Left lung (tissue), 10 donors: ENCODE results near the gene MMS19. TPM values are rescaled to one million over a fixed set of nuclear protein-coding genes. Genes with fewer than 3 reads are reported as not detected.

Experiments used
- ATAC-seq: fragments of 200-7000 bp; cut with Tn5 transposase; one replicate; pipeline ENCODE4 v1.9.1; 2020; ENCODE audit warnings: moderate library complexity
- DNase-seq, 4 donors: peaks; one replicate each; pipeline ENCODE4 v3.0.0-alpha.2; 2013 to 2020
- H3K27ac ChIP-seq, 2 donors: fragments of 200-600 bp; sonication (generic) in 1 of 2; one replicate each; pipeline versions ENCODE4 v1.5.0 to v1.8.0; 2020 to 2021
- H3K27me3 ChIP-seq, 2 donors: fragments of 200-600 bp; sonication (generic) in 1 of 2; one replicate each; pipeline versions ENCODE4 v1.5.0 to v1.8.0; 2020 to 2021
- H3K36me3 ChIP-seq, 2 donors: fragments of 200-600 bp; sonication (generic) in 1 of 2; one replicate each; pipeline versions ENCODE4 v1.5.0 to v1.8.0; 2020 to 2021
- H3K4me1 ChIP-seq, 2 donors: fragments of 200-600 bp; one replicate each; pipeline ENCODE4 v1.8.0; 2021
- H3K4me3 ChIP-seq, 2 donors: fragments of 200-600 bp; sonication (generic) in 1 of 2; one replicate each; pipeline versions ENCODE4 v1.5.0 to v1.8.0; 2020 to 2021; ENCODE audit warnings: mild to moderate bottlenecking in 1 of 2
- H3K9me3 ChIP-seq, 2 donors: fragments of 200-600 bp; sonication (generic) in 1 of 2; one replicate each; pipeline versions ENCODE4 v1.5.0 to v1.8.0; 2020 to 2021
- intact Hi-C, 2 donors: fragments of 100-400 bp; cut with DNase I; formaldehyde crosslinking; loops; one replicate each; pipeline versions ENCODE4 v1.11.2 to v1.14.2; 2022
- polyA plus RNA-seq, 6 donors: library from polyadenylated mRNA; unstranded; fragments of 120-200 nt; gene quantifications; one replicate each; pipeline ENCODE4 v1.2.1, GENCODE V29; 2013; ENCODE audit not compliant: insufficient read length in 6 of 6
- total RNA-seq, 2 donors: library from RNA; stranded (reverse); fragmentation: NEBNext Ultra II Directional; extraction: Animal tissue kit (Norgen Biotek cat#: 25700); gene quantifications; one replicate each; pipeline ENCODE4 v1.2.1, GENCODE V29; 2021
- TF ChIP-seq, protein P1 (sequence below), 2 donors: fragments of 200-600 bp; sonication (generic) in 1 of 2; IDR thresholded peaks; one replicate each; pipeline versions ENCODE4 v1.5.0 to v1.8.0; 2021; ENCODE audit warnings: antibody characterized with exemption in 2 of 2
- donor health status: DM: no; HTN: yes; CAD: no.
- donor health status: DM: no; HTN: no; CAD: no.

The MMS19 gene
- total and polyA plus RNA-seq, 8 donors = 60.1 to 113 (median 97.4) TPM

DNA sequence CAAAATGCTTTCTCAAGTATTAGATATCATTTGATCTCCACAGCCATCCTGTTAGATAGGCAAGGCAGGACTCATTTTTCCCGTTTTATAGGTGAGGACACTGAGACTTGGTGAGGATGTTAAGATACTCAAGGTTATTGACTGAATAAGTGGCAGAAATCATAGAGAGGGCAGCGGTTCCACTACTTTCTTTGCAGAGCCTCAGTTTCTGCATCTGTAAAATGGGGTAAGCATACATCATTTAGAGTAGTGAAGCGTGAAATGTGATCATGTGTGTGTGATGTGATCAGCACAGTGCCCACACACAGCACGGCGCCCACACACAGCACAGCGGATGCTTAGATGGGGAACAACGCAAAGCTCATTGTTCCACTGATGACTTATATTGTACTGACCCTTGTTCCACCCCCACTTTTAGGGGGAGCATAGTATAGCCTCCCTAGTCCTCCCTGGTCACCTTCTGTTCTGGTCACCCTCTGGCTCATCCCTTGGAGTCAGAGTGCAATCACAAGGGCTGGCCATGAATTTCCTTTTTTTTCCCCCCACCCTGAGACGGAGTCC lies 11.0 kb upstream of the MMS19 start:
- Histone ChIP-seq H3K9me3 (no peaks in the 10 kb centered on the region), H3K36me3 (no peaks in the 10 kb centered on the region), H3K4me1 (peaks cover 4 to 11% of the 10 kb centered on the region in 2 donors), H3K4me3 (no peak overlapping the region), H3K27me3 (no peaks in the 10 kb centered on the region), H3K27ac (no peak overlapping the region)
- DNase-seq (no peak), ATAC-seq (no peak)
- TF ChIP-seq, protein P1, sequence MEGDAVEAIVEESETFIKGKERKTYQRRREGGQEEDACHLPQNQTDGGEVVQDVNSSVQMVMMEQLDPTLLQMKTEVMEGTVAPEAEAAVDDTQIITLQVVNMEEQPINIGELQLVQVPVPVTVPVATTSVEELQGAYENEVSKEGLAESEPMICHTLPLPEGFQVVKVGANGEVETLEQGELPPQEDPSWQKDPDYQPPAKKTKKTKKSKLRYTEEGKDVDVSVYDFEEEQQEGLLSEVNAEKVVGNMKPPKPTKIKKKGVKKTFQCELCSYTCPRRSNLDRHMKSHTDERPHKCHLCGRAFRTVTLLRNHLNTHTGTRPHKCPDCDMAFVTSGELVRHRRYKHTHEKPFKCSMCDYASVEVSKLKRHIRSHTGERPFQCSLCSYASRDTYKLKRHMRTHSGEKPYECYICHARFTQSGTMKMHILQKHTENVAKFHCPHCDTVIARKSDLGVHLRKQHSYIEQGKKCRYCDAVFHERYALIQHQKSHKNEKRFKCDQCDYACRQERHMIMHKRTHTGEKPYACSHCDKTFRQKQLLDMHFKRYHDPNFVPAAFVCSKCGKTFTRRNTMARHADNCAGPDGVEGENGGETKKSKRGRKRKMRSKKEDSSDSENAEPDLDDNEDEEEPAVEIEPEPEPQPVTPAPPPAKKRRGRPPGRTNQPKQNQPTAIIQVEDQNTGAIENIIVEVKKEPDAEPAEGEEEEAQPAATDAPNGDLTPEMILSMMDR (IDR thresholded peaks at IDR 0.05) = no peak
- intact Hi-C loops = no loop called here

DNA sequence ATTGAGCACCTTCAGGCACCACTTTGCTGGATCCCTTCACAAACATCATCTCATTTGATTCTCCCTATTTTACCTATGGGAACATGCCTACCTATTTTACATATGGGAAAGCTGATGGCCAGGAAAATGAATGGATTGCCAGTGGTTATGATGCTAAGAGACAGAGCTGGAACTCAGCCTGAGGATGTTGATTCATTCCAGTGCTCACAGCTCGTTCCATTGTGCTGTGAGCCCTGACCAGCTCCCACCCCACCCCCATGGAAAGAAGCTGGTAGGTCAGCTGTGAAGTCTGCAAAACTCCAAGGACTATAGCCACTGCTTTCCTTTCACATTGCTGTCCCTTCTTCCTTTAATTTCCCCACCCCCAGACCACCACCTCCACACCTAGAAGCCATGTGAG lies 10.1 kb upstream of the MMS19 start:
- TF ChIP-seq, protein P1 (IDR thresholded peaks at IDR 0.05) = no peak
- ATAC-seq (peak; percentile 20), DNase-seq (no peak)
- Histone ChIP-seq H3K4me1 (peaks cover 4 to 11% of the 10 kb centered on the region in 2 donors), H3K4me3 (no peak overlapping the region), H3K27ac (no peak overlapping the region), H3K9me3 (no peaks in the 10 kb centered on the region), H3K36me3 (no peaks in the 10 kb centered on the region), H3K27me3 (no peaks in the 10 kb centered on the region)
- intact Hi-C loops = no loop called here

DNA sequence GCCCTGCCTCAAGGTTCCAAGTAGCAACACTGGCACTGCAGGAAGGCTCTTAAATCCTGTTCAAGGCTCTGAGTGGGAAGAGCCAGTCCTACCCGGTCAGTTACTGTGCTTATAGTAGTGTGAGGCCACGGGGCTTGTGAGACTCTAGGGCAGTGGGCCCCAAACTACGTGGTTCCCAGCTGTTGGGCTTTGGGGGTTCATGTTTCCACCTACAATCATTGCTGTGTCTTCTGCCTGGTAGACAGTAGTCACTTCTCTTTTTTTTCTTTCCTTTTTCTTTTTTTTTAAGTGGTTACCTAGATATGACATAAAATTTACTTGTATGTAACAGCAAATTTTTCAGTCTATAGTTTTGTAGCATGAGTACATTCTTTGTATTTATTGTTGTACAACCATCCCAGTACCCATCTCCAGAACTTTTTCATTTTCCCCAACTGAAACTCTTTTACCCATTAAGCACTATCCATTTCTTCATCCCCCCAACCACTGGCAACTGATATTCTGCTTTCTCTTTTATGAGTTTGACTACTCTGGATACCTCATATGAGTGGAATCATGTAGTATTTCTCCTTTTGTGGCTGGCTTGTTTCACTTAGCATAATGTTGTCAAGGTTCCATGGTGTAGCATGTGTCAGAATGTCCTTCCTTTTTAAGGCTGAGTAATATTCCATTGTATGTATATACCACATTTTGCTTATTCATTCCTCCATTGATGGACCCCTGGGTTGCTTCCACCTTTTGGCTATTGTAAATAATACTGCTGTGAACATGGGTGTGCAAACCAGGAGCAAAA lies 8.2 kb upstream of the MMS19 start:
- TF ChIP-seq, protein P1 (IDR thresholded peaks at IDR 0.05) = no peak
- peak overlapping the region in 1 of 2 donors; percentile 28 for H3K27ac ChIP-seq
- H3K4me1 ChIP-seq = peaks cover 7 to 17% of the 10 kb centered on the region in 2 donors
- H3K9me3 ChIP-seq = no peaks in the 10 kb centered on the region
- DNase-seq (no peak), ATAC-seq (peak; percentile 46)
- no peaks in the 10 kb centered on the region for H3K36me3 ChIP-seq
- intact Hi-C loops = no loop called here
- no peaks in the 10 kb centered on the region for H3K27me3 ChIP-seq
- no peak overlapping the region for H3K4me3 ChIP-seq

DNA sequence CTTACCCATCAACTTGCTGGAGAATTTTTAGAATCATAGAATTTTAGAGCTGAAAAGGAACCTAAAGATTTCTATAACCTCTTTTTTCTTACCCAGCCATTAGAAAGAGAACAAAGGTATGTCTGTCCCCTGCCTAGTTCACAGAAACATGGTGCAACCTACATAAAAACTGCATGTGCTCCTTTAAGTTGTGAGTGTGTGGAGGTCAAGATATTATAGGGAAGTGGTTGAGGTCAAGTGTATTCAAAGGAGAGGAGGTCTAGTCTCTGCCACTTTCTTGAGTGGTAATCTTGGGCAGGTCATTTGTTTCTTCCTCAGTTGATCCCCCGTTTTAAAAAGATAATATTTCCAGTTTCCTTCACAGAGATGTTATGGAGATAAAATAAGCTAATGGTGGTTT lies 6.9 kb upstream of the MMS19 start:
- Histone ChIP-seq H3K27ac (no peak overlapping the region), H3K4me1 (peaks cover 12 to 30% of the 10 kb centered on the region in 2 donors), H3K36me3 (no peaks in the 10 kb centered on the region), H3K4me3 (no peak overlapping the region), H3K9me3 (no peaks in the 10 kb centered on the region), H3K27me3 (no peaks in the 10 kb centered on the region)
- intact Hi-C loops = no loop called here
- TF ChIP-seq, protein P1 (IDR thresholded peaks at IDR 0.05) = no peak
- DNase-seq (no peak), ATAC-seq (no peak)

DNA sequence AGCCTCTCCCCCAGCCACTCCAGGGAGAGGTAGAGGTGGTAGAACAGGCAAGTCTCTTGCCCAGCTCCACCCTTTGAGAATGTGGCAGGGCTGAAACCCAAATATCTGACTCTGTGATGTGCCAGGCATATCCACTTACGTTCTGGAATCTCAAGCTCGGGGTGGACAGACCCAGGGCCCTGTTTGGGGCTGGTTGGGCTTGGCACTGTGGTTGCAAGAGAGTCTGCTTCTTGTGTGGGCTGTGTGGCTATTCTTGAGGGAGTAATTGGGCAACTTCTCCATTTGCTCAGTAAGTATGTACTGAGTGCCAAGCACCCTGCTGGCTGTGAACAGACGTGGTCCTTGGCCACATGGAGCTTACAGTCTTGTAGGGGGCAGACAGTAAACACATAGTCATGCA lies 5.2 kb upstream of the MMS19 start:
- ATAC-seq (no peak), DNase-seq (no peak)
- TF ChIP-seq, protein P1 (IDR thresholded peaks at IDR 0.05) = no peak
- peaks cover 14 to 35% of the 10 kb centered on the region in 2 donors for H3K4me1 ChIP-seq
- H3K36me3 ChIP-seq = no peaks in the 10 kb centered on the region
- intact Hi-C loops = no loop called here
- H3K27ac ChIP-seq = no peak overlapping the region
- H3K27me3 ChIP-seq = no peaks in the 10 kb centered on the region
- no peak overlapping the region for H3K4me3 ChIP-seq
- no peaks in the 10 kb centered on the region for H3K9me3 ChIP-seq
